NCI-H2227 (cell line): Measurements from ENCODE around the gene WDR62.

Source experiments
- DNase-seq: peaks from one replicate; lab custom pipeline; 2025; ENCODE audit not compliant: unreplicated experiment; lab: John Stamatoyannopoulos, UW

Gene WDR62

GRCh38 chr19:36073121-36073876 lies 18.6 kb downstream of the WDR62 start:
- no peak for DNase-seq

GRCh38 chr19:36079389-36079945 lies 24.8 kb downstream of the WDR62 start:
- no peak for DNase-seq

GRCh38 chr19:36081385-36081784 lies 26.7 kb downstream of the WDR62 start:
- DNase-seq = no peak

- no peak for DNase-seq
These were observed 27.2 kb downstream of the WDR62 start for GRCh38 chr19:36081894-36082293.

GRCh38 chr19:36082916-36083315 lies 28.2 kb downstream of the WDR62 start:
- no peak for DNase-seq

- no peak for DNase-seq
These were observed 29.7 kb downstream of the WDR62 start for GRCh38 chr19:36084231-36085009.

GRCh38 chr19:36086326-36086725 lies 31.6 kb downstream of the WDR62 start:
- DNase-seq = no peak

GRCh38 chr19:36089847-36090246 lies 35.1 kb downstream of the WDR62 start:
- DNase-seq = no peak

- DNase-seq = no peak
These were observed 36.4 kb downstream of the WDR62 start for GRCh38 chr19:36090910-36091695.

GRCh38 chr19:36092566-36092965 lies 37.9 kb downstream of the WDR62 start:
- DNase-seq = no peak

GRCh38 chr19:36093146-36093662 lies 38.5 kb downstream of the WDR62 start:
- no peak for DNase-seq

- no peak for DNase-seq
These were observed 39.0 kb downstream of the WDR62 start for GRCh38 chr19:36093687-36094086.

- no peak for DNase-seq
These were observed 42.3 kb downstream of the WDR62 start for GRCh38 chr19:36097036-36097435.

GRCh38 chr19:36099166-36099785 lies 44.6 kb downstream of the WDR62 start:
- DNase-seq = no peak

GRCh38 chr19:36100476-36100875 lies 45.8 kb downstream of the WDR62 start:
- DNase-seq = no peak

GRCh38 chr19:36101550-36102327 lies 47.0 kb downstream of the WDR62 start:
- no peak for DNase-seq

GRCh38 chr19:36103040-36103626 lies 48.4 kb downstream of the WDR62 start:
- DNase-seq = no peak

GRCh38 chr19:36103842-36104552 lies 49.3 kb downstream of the WDR62 start:
- DNase-seq = no peak

- DNase-seq = no peak
These were observed 51.7 kb downstream of the WDR62 start for GRCh38 chr19:36106441-36106840.
